GM18873 (cell line): ENCODE measurements around the gene ADAR.

Experiments
- ATAC-seq: cut with Tn5 transposase; IDR thresholded peaks from one replicate; pipeline ENCODE4 v1.9.1; 2021; ENCODE audit warnings: mild to moderate bottlenecking, moderate library complexity, moderate number of reproducible peaks; ENCODE audit not compliant: unreplicated experiment, low FRiP score

ADAR gene

DNA sequence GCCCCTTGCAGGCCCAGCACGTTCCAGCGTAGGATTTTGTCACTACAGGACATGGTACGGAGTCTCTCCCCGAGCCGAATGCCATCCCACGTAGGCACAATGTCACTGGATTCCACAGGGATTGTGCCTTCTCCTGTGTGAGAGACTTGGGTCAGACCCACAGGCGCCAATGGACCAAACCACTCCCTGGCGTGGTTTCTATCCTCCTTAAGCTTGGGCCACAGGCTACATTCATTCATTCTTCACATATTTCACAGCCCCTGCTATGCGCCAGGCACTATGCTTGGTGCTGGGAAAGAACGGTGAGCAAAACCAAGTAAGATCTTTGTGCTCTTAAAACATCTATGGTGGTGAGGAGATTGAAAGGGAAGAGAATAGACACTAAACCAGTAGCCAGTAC is 21.8 kb downstream of the ADAR start:
- no peak for ATAC-seq

GRCh38 chr1:154584267-154584994 is 23.6 kb downstream of the ADAR start:
- ATAC-seq: no peak

DNA sequence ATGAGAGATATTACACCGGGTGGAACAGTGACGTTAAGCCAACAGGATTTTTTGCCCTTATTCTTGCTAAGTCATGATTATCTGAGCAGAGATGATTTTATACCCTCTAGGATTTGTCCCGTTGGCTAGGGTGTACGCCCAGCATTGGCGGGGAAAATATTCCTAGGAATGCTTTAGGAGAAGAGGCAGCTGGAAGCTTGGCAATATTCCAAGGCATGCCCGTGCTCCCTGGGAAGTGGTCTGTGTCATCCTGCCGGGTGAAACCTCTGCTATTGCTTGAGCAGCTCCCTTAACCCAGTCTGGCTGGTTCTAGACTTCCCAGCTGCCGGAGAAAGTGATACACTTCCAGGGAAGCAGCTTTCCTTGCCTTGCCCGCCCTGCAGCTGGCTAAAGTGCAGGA is 24.2 kb downstream of the ADAR start:
- no peak for ATAC-seq

DNA sequence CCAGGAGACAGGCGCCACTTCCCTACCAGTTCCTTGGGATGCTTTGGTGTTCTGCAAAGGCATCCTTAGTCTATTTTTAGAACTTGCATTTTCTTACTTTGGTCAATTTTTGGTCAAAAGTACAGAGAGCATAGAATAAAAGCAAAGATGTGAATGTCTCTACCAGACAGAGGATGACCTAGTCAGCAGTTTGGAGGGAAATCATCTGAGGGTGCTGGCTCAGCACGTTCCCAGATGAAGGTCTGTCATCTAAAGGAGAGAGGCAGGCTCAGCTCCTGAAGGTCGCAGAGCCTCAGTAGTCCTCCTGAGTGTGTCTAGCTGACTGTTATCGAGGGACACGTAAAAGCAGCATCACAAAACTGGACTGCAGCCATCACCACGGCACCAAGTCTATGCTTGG is 25.1 kb downstream of the ADAR start:
- no peak for ATAC-seq

DNA sequence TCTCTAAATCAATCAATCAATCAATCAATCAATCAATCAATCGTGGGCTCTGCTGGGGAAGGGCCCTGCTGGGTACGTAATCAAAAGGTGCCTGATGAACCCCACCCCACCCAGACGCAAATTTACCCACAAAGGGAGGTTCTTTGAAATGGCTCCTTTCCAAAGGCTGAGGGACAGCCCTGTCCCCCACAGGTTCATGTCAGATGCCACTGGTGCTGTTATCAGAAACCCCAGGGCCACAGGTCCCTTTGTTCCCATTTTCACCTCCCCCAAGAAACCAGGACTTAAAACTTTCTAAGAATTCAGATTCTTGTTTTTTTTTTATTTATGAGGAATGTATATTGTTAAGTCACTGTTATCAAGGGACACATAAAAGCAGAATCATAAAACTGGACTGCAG is 26.2 kb downstream of the ADAR start:
- no peak for ATAC-seq

DNA sequence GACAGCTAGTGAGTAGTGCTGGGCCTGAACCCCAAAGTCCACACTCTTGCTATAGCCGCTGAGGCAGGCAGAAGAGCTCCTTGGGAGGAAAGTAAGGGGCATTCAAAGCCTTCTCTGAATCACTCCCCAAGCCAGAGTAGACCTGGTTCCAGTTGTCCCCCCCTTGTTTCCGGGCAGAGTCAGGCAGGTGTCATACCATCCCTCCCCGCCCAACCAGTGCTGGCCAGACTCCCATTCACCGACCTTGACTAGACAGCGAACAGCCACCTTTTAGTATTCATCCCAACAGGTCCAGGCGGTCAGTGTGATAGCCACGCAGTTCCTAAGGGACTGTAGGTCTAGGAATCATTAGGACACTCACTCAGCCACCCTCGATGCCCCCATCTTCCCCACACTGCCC is 28.6 kb downstream of the ADAR start:
- ATAC-seq: no peak

DNA sequence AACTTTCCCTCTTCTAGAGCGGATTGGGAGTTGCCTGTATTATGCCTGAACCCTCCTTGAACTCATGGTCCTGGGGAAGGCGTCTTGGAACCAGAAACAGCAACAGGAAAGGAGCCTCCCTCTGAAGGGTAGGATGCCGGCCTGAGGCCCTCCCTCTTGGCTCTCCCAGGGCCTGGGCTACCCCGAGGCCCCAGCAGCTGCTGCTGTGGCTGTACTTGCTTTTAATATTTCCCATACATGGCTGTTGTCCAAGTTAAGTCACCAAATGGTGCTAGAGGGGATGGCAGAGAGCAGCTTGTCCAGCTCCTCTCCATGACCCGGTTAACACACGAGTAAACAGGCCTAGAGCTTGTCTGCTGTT is 29.9 kb downstream of the ADAR start:
- ATAC-seq: no peak

DNA sequence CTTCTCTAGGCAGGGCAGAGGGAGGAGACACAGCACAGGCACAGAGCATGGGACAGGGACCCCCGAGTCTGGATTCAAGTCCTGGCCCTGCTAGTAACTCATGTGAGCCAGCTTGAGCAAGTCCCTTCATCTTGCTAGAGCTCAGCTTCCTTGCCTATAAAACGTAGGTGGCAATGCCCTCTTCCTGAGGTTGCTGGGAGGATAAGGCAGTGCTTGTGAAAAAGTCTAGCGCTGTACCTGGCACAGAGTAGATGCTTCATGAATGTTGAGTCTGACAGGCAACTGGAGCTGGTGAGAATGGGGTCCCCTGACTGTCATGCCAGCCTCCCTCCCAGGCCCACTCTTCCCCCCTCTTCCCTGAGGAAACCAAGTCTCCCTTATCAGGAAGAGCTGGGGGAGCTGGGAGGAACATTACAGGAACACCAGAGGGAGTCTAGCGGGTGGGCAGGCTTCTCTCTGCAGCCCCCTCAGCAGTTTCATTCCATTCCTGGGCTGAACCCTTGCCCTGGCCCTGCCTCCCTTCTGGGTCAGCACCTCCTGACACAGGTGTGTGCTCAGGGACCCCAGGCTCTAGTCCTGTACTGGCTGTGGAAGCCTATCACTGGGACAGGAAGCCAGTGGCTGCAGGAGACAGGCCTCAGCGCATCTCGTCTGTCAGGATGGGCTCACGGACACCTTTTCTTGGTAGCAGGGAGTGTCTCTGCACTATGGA is 30.5 kb downstream of the ADAR start:
- ATAC-seq: no peak

- ATAC-seq: no peak
These were observed 31.9 kb downstream of the ADAR start for GRCh38 chr1:154575951-154576566.

- ATAC-seq: no peak
These were observed 32.6 kb downstream of the ADAR start for GRCh38 chr1:154575147-154575927.

- no peak for ATAC-seq
These were observed 33.3 kb downstream of the ADAR start for GRCh38 chr1:154574716-154575115.

DNA sequence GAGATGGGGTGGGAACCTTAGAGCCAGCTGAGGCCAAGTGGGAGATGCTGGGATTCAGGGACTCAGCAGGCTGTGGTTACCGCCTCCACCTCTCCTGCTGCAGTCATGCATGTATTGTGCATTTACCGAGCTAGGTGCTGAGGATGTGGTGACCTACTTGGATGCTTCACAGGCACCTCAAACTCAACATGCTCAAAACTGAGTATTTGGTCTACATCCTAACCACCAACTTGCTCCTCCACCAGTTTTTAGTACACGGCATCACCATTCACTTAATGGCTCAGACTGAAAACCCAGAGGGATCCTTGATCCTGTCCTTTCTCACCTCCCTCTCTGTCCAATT is 34.8 kb downstream of the ADAR start:
- ATAC-seq: no peak

DNA sequence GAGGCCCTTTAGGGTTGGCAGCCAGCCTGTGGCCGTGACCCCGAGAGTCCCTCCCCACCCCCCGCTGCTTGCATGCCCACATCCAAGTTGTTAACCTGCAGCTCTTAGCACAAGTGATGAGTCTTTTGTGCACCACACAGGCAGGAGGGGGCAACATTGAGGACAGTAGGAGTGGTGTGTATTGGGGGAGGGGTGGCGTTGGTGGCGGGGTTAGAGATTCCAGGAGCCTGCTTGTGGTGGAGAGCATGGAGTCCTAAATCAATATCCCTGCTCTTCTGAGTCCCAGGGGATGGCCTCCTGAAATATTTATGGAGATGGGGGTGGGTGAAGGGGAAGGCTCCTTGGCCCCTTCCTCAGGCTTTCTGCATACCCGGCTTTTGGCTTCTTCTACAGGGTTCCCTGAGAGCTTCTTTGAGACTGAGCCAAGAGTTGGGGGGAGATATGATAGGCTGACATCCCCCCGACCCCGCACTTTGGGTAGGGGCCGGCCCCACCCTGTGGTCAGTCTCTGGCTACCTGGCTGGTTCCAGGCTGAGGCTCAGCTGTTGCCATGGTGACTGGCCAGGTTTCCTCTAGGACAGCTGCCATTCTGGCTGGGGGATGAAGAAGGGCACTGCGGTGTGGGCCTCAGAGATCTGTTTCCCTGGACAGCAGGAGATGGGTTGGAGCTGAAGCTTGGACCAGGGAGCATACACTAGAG is 35.4 kb downstream of the ADAR start:
- no peak for ATAC-seq

DNA sequence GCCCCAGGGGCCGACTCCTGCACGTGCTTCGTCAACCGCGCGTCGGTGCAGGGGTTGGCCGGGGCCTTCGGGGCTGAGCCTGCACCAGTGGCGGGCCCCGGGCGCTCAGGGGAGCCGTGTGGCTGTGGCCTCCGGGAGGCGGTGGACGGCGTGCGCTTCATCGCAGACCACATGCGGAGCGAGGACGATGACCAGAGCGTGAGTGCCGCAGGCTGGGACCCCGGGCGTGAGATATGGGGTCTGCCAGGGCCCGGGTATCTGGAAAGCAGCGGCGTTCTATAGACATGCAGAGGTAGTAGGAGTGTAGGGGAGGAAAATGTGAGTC is 36.1 kb downstream of the ADAR start:
- no peak for ATAC-seq

DNA sequence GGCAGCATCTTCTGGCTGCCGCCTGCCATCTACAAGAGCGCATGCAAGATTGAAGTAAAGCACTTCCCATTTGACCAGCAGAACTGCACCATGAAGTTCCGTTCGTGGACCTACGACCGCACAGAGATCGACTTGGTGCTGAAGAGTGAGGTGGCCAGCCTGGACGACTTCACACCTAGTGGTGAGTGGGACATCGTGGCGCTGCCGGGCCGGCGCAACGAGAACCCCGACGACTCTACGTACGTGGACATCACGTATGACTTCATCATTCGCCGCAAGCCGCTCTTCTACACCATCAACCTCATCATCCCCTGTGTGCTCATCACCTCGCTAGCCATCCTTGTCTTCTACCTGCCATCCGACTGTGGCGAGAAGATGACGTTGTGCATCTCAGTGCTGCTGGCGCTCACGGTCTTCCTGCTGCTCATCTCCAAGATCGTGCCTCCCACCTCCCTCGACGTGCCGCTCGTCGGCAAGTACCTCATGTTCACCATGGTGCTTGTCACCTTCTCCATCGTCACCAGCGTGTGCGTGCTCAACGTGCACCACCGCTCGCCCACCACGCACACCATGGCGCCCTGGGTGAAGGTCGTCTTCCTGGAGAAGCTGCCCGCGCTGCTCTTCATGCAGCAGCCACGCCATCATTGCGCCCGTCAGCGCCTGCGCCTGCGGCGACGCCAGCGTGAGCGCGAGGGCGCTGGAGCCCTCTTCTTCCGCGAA is 36.6 kb downstream of the ADAR start:
- no peak for ATAC-seq

DNA sequence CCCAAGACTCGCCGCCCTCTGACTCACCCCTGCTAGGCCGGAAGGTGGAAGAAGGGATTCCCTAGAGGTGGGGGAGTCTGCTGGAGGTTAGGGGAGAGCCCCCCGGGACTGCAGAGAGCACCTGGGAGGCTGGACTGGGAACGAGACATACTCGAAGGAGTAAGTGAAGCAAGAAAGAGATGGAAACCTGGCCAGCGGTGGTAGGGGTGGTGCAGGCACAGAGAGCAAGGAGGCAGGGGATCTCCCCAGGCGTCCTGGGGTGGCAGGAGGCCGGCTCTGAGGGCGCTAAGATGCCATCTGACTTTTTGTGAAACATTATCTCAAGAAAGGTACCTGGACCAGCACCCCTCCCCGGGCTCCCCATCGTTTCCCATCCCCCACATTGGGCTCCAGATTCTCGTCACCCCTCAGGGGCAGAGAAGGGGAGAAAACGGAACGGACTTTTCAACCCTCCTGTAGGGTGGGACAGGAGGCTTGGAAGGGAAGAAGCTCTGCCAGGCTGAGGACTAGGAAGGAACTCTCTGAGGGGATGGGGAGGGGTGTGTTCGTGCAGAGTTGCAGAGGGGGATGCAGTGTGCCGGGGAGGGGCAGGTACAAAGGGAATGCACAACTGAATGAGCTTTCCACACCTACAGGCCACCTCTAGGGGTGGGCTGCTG is 39.7 kb downstream of the ADAR start:
- no peak for ATAC-seq

GRCh38 chr1:154567386-154568156 is 40.4 kb downstream of the ADAR start, which contains the start of gene CHRNB2:
CHRNB2 (plus strand) TSS chr1:154567778; CDS start chr1:154568045, 267 bp downstream.
- no peak for ATAC-seq

- ATAC-seq: no peak
These were observed 42.1 kb downstream of the ADAR start for GRCh38 chr1:154565876-154566275.
